22Rv1 (cell line): ENCODE measurements around the gene C1QL1.

Experiments used
- CTCF ChIP-seq: fragments of 450-650 bp; IDR thresholded peaks from 2 replicates; pipeline ENCODE4 v1.5.1; 2017; ENCODE audit warnings: mild to moderate bottlenecking
- ZFX ChIP-seq: fragments of 450-650 bp; IDR thresholded peaks from 2 replicates; pipeline ENCODE4 v1.6.1; 2017; ENCODE audit warnings: antibody characterized with exemption, borderline replicate concordance

GRCh38 chr17:44971776-44972483 lies 3.8 kb upstream of the C1QL1 start:
- TF ChIP-seq CTCF (no peak), ZFX (no peak)
